ENCODE measurements around the gene HBG1. TPM values are rescaled to one million over a fixed set of nuclear protein-coding genes. Genes with fewer than 3 reads are reported as not detected.
"Not testable (repeated sequence)": the region's sequence is repeated elsewhere in the genome, so short reads cannot be mapped to it uniquely, and the experiment has no call there.

The HBG1 gene
- not detected in 2 replicates for polyA plus RNA-seq (2014; cell fraction: cytosol; rRNA removed)
- not detected in 2 replicates for polyA plus RNA-seq (2014; cell fraction: nucleus; rRNA removed)

DNA sequence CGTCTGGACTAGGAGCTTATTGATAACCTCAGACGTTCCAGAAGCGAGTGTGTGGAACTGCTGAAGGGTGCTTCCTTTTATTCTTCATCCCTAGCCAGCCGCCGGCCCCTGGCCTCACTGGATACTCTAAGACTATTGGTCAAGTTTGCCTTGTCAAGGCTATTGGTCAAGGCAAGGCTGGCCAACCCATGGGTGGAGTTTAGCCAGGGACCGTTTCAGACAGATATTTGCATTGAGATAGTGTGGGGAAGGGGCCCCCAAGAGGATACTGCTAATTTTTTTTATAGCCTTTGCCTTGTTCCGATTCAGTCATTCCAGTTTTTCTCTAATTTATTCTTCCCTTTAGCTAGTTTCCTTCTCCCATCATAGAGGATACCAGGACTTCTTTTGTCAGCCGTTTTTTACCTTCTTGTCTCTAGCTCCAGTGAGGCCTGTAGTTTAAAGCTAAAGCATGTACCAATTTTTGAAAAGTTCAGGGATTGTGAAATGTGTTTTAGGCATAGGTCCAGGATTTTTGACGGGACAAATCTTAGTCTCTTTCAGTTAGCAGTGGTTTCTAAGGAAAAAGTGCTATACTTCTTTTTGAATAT lies at the start of gene HBG1:
Gene HBG1 (minus strand): TSS at position 51 of the 590 bp plus-strand sequence. CDS start 53 bp downstream, outside the sequence.
- not testable (repeated sequence) for DNase-seq (ENCODE audit: low spot score)

DNA sequence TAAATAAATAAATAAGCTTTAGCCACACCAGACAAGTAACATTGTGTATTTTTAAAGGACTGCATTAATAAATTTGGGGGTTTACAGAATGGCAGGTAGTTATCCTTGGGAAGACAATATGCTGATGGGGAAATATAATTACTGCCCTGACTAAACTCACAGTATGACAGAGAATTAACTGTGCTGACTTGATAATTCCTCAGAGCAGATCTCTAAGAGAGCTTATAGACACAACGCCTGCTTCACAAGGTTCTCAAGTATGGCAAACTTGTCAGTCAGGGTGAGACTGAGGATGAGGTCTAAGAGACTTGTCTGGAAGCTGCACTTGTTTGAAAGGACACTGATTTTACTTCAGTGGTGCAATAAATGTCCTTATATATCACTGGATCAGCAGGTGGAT lies 48.8 kb upstream of the HBG1 start:
- no peak for DNase-seq (ENCODE audit: low spot score)

DNA sequence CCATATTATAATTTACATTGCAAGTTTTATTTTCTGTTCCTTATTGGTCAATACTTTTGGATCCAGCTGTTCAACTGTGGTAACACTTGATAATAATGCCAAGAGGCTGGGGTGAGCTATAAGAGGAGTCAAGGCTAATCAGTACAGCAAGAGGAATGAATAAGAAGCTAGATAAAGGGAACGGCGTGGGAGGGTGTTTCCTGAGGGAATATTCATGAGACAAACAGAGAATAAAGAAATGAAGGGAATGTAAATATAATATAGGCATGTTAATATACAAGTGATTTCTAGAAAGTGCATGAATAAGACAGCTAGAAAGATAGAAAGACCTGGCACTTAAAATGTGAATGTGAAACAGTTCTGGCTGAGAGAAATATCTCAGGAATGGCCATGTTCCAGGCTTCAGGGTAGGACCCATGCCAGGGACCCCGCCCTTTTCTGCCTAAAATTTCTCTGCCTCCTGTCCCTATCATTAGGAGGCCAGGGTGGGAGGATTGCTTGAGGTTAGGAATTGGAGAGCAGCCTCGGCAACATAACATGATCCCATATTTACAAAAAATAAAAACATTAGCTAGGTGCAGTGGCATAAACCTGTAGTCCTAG lies 48.2 kb upstream of the HBG1 start:
- DNase-seq (ENCODE audit: low spot score), result no peak

DNA sequence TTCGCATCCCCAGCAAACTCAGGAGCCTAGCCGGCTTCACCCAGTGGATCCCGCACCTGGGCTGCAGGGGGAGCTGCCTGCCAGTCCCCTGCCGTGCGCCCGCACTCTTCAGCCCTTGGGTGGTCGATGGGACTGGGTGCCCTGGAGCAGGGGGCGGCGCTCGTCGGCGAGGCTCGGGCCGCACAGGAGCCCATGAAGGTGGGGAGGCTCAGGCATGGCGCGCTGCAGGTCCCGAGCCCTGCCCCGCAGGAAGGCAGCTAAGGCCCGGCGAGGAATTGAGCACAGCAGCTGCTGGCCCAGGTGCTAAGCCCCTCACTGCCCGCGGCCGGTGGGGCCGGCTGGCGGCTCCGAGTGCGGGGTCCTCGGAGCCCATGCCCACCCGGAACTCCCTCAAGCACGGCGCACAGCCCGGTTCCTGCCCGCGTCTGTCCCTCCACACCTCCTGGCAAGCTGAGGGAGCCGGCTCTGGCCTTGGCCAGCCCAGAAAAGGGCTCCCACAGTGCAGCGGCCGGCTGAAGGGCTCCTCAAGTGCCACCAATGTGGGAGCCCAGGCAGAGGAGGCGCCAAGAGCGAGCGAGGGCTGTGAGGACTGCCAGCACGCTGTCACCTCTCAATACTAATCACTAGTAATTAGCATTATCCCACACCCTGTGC lies 44.8 kb upstream of the HBG1 start:
- DNase-seq (ENCODE audit: low spot score), result not testable (repeated sequence)

DNA sequence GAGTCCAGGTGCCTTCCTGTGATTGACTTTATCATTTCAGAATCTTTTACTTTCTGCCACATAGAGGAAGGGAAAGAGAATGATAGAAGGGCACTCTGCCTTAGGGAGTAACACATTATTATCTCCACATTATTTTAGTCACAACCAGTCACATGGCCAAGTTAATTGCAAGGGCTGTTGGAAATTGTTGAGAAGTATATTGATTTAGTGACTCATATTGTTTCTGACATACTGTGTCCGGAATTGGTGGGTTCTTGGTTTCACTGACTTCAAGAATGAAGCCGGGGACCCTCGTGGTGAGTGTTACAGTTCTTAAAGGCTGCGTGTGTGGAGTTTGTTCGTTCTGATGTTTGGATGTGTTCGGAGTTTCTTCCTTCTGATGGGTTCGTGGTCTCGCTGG lies 43.4 kb upstream of the HBG1 start:
- DNase-seq (ENCODE audit: low spot score), result no peak

DNA sequence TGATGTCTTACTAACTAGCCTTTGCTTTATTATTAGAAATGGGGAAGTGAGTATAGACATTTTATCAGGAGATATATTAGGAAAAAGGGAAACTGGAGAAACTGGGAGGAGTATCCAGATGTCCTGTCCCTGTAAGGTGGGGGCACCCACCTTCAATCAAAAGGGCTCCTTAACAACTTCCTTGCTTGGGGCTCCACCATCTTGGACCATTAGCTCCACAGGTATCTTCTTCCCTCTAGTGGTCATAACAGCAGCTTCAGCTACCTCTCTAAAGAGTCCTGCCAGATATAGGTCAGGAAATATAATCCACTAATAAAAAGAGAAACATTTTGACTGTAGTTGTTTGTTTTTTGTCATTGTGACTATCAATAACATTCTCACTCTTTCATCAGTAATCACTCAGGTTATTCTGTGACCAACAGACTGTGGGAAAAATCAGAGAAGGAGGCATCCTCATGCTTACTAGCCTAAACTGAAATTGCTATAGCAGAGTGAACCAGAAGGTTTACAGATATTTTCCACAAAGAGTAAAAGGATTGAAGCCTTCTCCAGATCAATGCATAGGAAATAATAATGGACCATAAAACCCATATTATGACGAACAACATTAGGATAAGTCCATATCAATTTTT lies 41.7 kb upstream of the HBG1 start:
- DNase-seq (ENCODE audit: low spot score), result no peak

DNA sequence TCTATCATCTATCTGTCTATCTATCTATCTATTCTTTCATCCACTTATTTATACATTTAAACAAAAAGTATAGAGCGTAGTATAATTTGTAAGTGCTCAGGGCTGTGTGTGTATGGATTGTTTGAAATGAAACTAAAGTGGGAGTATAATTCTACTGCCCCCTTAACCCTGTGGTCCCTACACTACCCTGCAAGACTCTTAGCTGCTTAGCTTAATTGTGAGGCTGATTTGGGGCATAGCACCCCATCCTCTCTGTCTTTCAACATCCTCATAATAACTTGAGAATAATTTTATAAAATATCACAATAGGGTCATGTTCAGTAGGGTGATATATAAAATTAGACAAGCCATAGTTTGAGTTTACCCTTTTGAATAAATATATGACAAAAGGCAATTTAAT lies 40.4 kb upstream of the HBG1 start:
- no peak for DNase-seq (ENCODE audit: low spot score)

DNA sequence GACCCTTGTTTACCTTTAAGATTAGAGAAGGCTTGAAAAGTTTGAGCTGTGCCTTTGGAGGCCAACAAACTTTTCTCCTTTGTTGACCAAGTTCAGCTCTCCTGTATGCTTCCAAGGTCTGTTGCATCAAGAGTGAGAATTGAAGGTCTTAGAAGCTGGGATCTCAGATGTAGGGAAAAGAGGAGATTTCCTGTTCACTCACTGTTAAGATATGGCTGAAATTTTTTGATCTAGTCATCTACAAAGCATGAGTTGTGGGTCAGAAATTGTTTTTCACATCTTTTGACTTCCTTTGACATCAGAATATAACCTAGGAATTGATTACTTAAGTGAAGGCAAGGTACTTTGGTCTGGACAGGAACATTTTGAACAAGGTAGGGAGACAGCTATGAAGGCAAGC lies 40.0 kb upstream of the HBG1 start:
- no peak for DNase-seq (ENCODE audit: low spot score)

DNA sequence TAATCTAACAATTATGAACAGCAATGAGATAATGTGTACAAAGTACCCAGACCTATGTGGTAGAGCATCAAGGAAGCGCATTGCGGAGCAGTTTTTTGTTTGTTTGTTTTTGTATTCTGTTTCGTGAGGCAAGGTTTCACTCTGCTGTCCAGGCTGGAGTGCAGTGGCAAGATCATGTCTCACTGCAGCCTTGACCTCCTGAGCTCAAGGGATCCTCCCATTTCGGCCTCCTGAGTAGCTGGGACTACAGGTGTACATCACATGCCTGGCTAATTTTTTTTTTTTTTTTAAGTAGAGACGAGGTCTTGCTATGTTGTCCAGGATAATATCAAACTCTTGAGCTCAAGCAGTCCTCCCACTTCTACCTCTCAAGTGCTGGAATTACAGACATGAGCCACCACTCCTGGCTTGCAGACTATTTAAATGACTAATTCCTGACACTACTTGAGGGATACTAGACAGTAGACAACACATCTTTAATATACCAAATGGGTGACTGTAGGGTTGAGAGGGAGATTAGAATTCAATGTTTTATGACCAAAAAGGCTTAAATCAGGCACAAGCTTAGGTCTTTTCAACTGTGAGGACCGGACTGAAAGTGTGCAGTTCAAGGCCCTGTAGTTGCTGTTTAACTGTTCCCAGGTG lies 39.4 kb upstream of the HBG1 start:
- DNase-seq (ENCODE audit: low spot score), result no peak

DNA sequence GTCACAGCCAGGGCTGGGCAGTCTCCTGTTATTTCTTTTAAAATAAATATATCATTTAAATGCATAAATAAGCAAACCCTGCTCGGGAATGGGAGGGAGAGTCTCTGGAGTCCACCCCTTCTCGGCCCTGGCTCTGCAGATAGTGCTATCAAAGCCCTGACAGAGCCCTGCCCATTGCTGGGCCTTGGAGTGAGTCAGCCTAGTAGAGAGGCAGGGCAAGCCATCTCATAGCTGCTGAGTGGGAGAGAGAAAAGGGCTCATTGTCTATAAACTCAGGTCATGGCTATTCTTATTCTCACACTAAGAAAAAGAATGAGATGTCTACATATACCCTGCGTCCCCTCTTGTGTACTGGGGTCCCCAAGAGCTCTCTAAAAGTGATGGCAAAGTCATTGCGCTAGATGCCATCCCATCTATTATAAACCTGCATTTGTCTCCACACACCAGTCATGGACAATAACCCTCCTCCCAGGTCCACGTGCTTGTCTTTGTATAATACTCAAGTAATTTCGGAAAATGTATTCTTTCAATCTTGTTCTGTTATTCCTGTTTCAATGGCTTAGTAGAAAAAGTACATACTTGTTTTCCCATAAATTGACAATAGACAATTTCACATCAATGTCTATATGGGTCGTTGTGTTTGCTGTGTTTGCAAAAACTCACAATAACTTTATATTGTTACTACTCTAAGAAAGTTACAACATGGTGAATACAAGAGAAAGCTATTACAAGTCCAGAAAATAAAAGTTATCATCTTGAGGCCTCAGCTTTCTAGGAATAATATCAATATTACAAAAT lies 38.6 kb upstream of the HBG1 start:
- DNase-seq (ENCODE audit: low spot score), result no peak

DNA sequence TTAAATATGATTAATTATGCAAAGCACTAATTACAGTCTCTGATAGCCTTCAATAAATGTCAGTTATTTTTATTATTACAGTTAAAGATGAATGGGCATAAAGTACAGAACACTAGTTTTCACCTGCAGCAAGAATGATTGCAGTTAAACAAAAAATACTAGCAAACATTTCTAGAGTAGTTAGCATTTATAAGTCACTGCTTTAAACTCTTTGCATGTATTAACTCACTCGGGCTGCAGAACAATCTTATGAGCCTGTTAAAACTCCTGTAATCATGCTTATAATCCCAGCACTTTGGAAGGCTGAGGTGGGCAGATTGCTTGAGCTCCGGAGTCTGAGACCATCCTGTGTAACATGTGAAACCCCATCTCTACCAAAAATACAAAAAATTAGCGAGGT lies 37.2 kb upstream of the HBG1 start:
- DNase-seq (ENCODE audit: low spot score), result no peak

DNA sequence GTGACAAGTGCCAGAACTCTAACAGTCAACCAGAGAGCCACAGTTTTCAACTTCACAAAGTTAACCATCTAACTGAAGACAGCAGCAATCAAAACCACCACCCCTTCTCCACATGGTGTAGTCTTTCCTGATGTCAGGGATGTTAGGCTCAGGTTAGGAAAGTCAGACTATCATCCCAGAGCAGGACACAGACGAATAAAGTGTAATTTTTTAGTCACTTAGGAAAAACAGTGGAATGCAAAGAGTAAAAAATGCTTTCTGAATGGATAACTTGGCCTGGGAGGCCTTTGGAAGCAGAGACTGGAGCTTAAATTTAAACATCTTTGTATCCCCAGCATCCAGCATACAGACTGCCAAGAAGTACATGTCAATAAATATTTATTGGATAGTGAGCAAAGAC lies 36.7 kb upstream of the HBG1 start:
- no peak for DNase-seq (ENCODE audit: low spot score)

DNA sequence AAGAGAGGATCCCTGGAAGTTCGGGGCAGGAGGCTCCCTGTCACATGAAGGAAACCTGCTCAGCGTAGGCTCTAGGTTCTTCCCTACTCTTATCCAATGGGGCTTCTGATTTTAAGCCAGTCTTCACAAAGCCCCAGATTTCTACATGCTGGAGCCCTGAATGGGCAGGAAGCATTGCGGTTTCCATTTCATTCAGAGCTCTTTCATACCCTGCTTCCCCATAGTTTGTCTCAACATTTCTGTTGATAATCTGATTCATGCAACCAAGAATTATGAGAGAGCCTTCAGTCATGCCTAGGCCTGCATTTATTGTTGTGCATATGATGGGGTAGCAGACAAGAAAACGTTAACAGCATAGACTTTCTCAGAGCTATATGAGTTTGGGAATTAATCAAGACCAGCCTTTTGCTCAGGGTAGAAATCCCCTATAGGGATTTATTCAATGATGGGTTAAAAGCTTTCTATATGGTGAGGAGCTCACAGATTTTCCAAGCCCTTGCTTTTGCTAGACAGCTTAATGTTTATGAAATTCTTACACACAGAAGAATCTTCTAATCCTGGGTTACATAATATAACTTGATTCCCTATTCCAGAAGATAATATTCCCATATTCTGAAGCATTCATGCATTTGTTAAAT lies 36.2 kb upstream of the HBG1 start:
- DNase-seq (ENCODE audit: low spot score), result no peak

DNA sequence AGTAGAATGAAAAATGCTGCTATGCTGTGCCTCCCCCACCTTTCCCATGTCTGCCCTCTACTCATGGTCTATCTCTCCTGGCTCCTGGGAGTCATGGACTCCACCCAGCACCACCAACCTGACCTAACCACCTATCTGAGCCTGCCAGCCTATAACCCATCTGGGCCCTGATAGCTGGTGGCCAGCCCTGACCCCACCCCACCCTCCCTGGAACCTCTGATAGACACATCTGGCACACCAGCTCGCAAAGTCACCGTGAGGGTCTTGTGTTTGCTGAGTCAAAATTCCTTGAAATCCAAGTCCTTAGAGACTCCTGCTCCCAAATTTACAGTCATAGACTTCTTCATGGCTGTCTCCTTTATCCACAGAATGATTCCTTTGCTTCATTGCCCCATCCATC lies 35.0 kb upstream of the HBG1 start:
- no peak for DNase-seq (ENCODE audit: low spot score)

DNA sequence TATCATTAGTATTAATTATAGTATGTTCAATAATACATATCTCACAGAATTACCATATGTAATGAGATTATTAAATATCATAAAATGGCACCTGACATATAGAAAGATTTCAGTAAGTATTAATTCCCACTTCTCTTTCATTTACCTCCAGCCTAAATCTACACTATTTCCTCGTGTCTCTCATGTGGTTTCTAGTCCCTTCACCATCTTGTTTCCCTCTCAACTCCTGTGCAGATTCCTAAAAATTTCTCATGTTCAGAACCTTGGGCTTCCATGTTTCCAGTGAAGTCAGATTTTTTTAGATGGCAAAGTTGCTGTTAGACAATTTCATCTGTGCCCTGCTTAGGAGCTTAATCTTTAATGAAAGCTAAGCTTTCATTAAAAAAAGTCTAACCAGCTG lies 34.2 kb upstream of the HBG1 start:
- DNase-seq (ENCODE audit: low spot score), result no peak

DNA sequence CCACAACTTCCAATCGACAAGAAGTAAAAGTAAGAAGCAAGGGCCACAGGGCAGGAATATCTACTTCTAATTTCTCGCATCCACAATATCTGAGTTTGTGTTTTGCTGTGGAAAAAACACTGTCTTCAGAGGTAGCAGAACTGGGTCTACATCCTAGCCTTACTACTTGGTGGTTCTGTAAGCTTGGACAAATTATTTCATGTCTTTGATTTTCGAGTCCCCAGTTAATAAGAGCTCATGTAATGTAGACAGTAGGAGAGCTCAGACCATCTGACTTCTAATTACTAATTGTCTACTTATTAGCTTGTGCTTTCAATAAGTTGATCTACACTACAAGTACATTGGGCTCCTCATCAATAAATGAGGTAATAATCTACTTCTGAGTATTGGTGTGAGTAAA lies 33.4 kb upstream of the HBG1 start:
- no peak for DNase-seq (ENCODE audit: low spot score)

DNA sequence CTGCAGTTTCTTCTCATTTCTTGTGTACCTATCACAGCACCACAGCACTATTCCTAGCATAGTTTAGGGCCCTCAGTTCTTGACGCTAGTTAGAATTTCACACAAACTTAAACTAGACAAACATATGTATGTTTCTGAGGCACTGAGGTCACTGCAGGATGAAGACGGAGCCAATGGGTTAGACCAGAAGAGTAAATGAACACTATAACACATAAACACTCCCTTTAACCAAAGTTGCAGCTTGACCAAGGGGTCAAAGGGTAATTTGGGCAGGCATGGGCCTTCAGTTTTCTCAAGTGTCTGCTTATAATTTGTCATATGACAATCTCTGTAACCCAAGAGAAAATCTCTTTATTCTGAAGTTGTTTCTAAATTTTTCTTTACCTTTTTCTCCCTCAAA lies 33.0 kb upstream of the HBG1 start:
- no peak for DNase-seq (ENCODE audit: low spot score)

DNA sequence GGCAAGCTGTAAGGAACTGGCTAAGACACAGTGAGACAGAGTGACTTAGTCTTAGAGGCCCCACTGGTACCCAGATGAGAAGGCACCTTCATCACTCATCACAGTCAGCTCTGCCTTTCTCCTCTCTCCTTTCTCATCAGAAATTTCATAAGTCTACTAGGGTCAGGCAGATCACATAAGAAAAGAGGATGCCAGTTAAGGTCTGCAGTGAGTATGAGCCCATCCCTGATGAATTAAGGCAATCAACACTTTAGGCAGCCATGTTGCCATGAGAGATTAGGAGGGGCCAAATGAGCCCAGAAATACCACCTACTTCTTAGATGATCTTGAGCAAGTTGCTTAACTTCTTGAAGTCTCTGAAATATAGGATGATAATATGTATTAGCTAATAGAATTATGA lies 31.9 kb upstream of the HBG1 start:
- no peak for DNase-seq (ENCODE audit: low spot score)

DNA sequence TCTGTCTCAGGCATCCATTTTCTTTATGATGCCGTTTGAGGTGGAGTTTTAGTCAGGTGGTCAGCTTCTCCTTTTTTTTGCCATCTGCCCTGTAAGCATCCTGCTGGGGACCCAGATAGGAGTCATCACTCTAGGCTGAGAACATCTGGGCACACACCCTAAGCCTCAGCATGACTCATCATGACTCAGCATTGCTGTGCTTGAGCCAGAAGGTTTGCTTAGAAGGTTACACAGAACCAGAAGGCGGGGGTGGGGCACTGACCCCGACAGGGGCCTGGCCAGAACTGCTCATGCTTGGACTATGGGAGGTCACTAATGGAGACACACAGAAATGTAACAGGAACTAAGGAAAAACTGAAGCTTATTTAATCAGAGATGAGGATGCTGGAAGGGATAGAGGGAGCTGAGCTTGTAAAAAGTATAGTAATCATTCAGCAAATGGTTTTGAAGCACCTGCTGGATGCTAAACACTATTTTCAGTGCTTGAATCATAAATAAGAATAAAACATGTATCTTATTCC lies 31.0 kb upstream of the HBG1 start:
- DNase-seq (ENCODE audit: low spot score), result no peak

DNA sequence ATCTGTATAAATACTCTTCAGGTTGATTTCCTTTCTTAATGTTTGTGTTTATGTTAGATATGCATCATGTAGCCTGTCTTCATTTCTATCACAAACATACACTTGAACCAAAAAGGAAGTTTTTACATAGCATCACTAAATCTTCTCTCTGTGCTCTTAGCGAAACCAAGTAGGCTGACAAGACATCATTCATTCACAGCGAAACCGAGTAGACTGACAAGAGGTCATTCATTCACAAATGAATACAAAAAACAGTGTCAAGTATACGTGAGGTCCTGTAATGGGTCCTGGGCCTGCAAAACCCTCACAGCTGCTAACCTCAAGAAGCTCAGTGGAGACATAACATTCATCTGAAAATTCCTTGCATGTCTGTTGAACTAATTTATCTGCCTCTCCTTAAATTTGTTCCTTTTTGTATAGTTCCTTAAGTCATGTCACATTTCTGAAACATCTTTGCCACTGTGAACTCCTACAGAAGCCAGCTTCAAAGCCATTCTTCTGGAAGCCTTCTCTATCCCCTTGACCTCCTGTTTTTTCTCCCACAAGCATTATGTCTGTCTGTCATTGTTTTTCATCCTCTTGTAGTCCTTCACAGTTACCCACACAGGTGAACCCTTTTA lies 29.9 kb upstream of the HBG1 start:
- no peak for DNase-seq (ENCODE audit: low spot score)
